ENCODE measurements around the gene CPLX3.

DNA sequence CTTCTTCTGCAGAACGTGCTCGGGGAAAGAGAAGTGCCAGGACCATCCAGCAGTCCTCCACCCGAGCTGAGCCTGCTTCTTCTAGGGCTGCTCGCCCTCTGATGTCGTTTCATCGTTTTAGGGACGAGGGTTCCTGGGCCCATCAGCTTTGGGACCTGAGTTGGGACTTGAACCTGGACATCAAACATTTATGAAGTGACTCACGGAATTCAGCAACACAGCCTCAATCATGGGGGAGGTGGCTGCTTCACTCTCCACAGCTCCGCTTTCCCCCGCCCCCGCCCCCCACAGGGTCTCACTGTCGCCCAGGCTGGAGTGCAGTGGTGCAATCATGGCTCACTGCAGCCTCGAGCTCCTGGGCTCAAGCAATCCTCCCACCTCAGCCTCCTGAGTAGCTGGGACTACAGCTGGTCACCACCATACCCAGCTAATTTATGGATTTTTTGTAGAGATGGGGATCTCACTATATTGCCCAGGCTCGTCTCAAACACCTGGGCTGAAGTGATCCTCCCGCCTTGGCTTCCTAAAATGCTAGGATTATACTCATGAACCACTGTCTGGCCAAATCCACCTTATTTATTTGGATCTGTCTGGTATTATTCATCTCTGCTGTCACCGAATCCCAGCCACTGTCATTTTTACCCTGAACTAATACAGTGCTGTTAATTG, 47.5 kb downstream of the CPLX3 start:
- TF ChIP-seq, protein P1, sequence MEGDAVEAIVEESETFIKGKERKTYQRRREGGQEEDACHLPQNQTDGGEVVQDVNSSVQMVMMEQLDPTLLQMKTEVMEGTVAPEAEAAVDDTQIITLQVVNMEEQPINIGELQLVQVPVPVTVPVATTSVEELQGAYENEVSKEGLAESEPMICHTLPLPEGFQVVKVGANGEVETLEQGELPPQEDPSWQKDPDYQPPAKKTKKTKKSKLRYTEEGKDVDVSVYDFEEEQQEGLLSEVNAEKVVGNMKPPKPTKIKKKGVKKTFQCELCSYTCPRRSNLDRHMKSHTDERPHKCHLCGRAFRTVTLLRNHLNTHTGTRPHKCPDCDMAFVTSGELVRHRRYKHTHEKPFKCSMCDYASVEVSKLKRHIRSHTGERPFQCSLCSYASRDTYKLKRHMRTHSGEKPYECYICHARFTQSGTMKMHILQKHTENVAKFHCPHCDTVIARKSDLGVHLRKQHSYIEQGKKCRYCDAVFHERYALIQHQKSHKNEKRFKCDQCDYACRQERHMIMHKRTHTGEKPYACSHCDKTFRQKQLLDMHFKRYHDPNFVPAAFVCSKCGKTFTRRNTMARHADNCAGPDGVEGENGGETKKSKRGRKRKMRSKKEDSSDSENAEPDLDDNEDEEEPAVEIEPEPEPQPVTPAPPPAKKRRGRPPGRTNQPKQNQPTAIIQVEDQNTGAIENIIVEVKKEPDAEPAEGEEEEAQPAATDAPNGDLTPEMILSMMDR (IDR thresholded peaks at IDR 0.05), result no peak
- TF ChIP-seq POLR2AphosphoS5 (IDR thresholded peaks at IDR 0.05), result no peak
